Activated T-helper 17 cell treated with anti-CD3 and anti-CD28 coated beads, Interleukin-2, amount 50 U/mL, for 72 hours (primary cell): ENCODE results near the gene DHX15. TPM values are rescaled to one million over a fixed set of nuclear protein-coding genes. Genes with fewer than 3 reads are reported as not detected.
A peak's percentile ranks its signal among the peaks of the same experiment; 100 is the strongest.

Source experiments
- ATAC-seq: fragments of 150-1000 bp; cut with Tn5 transposase; replicated peaks from 2 replicates; pipeline ENCODE4 v1.10.0; 2021; ENCODE audit warnings: mild to moderate bottlenecking, moderate library complexity
- H3K27ac Mint-ChIP-seq: one replicate; pipeline ENCODE4 v1.8.0; 2022; ENCODE audit warnings: mixed read lengths
- H3K27me3 Mint-ChIP-seq: one replicate; pipeline ENCODE4 v1.8.0; 2022; ENCODE audit warnings: mixed read lengths
- H3K36me3 Mint-ChIP-seq: one replicate; pipeline ENCODE4 v1.8.0; 2022; ENCODE audit warnings: low read depth, mild to moderate bottlenecking, mixed read lengths
- H3K4me1 Mint-ChIP-seq: one replicate; pipeline ENCODE4 v1.8.0; 2022; ENCODE audit warnings: mixed read lengths
- H3K4me3 Mint-ChIP-seq: one replicate; pipeline ENCODE4 v1.8.0; 2022; ENCODE audit warnings: mild to moderate bottlenecking, mixed read lengths
- H3K9me3 Mint-ChIP-seq: one replicate; pipeline ENCODE4 v1.8.0; 2022; ENCODE audit warnings: mixed read lengths
- total RNA-seq, 2 donors: library from RNA; stranded (reverse); gene quantifications; one replicate each; pipeline ENCODE4 v1.2.3, GENCODE V29; 2022

DHX15 gene
- total RNA-seq, 2 donors from 2014 or later, result 190 to 226 TPM

DNA sequence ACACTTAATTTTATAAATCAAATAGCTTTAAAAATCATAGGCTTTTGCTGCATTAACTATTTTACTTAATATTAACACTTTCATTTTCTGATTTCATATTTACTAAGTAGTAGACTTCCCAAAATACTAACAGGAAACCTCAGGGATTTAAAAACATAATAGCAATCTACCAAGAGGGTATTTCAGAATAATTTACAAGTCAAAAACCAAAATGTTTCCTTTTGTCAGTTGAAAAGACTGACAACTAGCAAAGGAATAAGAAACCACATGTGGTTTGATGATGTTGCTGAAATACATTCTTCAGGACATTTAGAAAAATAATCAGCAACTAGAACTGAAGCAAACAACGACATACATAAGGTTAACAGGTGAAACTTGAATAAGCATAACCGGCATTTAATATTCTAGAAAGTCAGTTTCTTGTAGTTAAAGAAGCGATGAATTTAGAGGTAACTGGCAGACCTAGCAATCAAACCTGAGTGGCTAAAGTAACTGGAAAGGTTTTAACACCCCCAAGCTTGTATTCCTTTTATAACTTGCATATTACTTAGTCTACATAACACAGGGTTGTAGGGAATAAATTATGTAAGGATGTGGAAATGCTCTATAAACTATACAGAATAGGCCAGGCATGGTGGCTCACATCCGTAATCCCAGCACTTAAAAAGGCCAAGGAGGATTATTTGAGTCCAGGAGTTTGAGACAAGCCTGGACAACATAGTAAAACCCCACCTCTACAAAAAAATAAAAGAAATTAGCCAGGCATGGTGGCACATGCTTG lies 40.0 kb downstream of the DHX15 start:
- ATAC-seq, result no peak
- Mint-ChIP-seq H3K9me3 (no peaks in the 10 kb centered on the region), H3K27ac (no peak overlapping the region), H3K27me3 (no peaks in the 10 kb centered on the region), H3K36me3 (peaks cover 95% of the 10 kb centered on the region), H3K4me1 (peaks cover 6% of the 10 kb centered on the region), H3K4me3 (no peak overlapping the region)

- no peak for ATAC-seq
- no peak overlapping the region for H3K4me3 Mint-ChIP-seq
- no peaks in the 10 kb centered on the region for H3K27me3 Mint-ChIP-seq
- H3K4me1 Mint-ChIP-seq, result peaks cover 5% of the 10 kb centered on the region
- H3K27ac Mint-ChIP-seq, result no peak overlapping the region
- peaks cover 100% of the 10 kb centered on the region for H3K36me3 Mint-ChIP-seq
- no peaks in the 10 kb centered on the region for H3K9me3 Mint-ChIP-seq
Measured at GRCh38 chr4:24537025-24537424, 47.3 kb downstream of the DHX15 start.

DNA sequence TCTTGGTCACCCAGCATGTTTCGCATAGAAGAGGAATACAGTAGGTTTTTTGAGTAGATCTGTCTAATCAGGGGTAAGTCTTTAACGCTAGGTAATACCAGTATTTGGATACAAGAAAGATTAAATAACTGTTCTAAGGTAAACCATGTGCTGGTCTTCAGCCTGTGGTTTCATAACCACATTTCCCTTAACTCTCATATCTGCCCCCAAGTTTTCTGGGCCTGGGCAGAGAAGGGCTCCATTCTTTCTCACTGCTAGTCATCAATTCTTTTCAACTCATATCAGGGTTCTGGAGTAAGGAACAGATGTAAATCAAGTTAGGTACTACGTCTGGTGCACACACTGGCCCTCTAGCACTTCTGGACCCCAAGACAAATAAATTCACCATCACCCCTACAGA lies 49.0 kb downstream of the DHX15 start:
- no peak overlapping the region for H3K27ac Mint-ChIP-seq
- no peak overlapping the region for H3K4me3 Mint-ChIP-seq
- no peaks in the 10 kb centered on the region for H3K27me3 Mint-ChIP-seq
- no peaks in the 10 kb centered on the region for H3K9me3 Mint-ChIP-seq
- H3K4me1 Mint-ChIP-seq, result peaks cover 5% of the 10 kb centered on the region
- peaks cover 100% of the 10 kb centered on the region for H3K36me3 Mint-ChIP-seq
- ATAC-seq, result no peak

DNA sequence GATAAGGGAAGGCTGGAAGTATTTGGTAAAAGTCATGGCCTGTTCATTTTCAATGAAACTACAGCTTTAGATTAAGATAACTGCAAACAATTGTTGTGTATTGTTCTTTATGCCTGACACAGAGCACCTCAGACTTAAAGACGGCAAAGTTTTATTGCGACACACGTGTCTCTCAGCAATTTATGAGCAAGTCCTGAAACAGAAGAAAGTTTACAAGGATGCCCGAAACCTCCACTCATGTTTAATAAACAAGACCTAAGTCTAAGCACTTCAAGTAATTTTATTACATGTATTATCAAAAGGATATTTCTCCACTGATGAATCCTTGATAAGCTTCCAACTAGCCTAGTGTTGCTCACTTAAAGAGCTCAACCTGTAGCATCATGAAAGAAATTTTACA lies 51.0 kb downstream of the DHX15 start:
- peaks cover 100% of the 10 kb centered on the region for H3K36me3 Mint-ChIP-seq
- no peak overlapping the region for H3K27ac Mint-ChIP-seq
- no peaks in the 10 kb centered on the region for H3K27me3 Mint-ChIP-seq
- H3K4me1 Mint-ChIP-seq, result peaks cover 5% of the 10 kb centered on the region
- no peaks in the 10 kb centered on the region for H3K9me3 Mint-ChIP-seq
- H3K4me3 Mint-ChIP-seq, result no peak overlapping the region
- ATAC-seq, result no peak

- Mint-ChIP-seq H3K4me1 (no peaks in the 10 kb centered on the region), H3K27me3 (no peaks in the 10 kb centered on the region), H3K9me3 (no peaks in the 10 kb centered on the region), H3K36me3 (peaks cover 100% of the 10 kb centered on the region), H3K4me3 (no peak overlapping the region), H3K27ac (peak overlapping the region; percentile 48)
- no peak for ATAC-seq
Measured at GRCh38 chr4:24529555-24529954, 54.8 kb downstream of the DHX15 start.

DNA sequence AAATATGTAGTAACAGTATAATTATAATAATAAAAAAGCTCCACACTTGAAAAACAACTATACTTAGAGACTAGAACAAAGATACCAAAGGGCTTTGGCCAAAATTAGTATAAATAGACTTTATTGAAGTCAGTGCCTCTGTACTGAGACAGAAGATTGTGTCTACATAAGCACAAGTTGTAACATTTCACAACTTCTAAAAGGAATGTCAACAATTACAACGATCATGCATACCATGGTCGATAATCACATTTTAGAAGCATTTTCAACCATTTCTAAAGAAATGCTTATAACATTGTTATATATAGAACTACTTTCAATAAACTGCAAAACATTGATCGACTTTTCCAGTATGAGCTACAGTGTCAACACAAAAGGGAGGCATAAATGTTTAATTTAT lies 57.0 kb downstream of the DHX15 start:
- ATAC-seq, result no peak
- peaks cover 100% of the 10 kb centered on the region for H3K36me3 Mint-ChIP-seq
- H3K27ac Mint-ChIP-seq, result no peak overlapping the region
- H3K27me3 Mint-ChIP-seq, result no peaks in the 10 kb centered on the region
- H3K9me3 Mint-ChIP-seq, result no peaks in the 10 kb centered on the region
- no peak overlapping the region for H3K4me3 Mint-ChIP-seq
- H3K4me1 Mint-ChIP-seq, result peaks cover 10% of the 10 kb centered on the region

GRCh38 chr4:24521544-24521943 lies 62.8 kb downstream of the DHX15 start:
- ATAC-seq, result no peak
- no peaks in the 10 kb centered on the region for H3K27me3 Mint-ChIP-seq
- H3K4me3 Mint-ChIP-seq, result no peak overlapping the region

GRCh38 chr4:24519649-24520048 lies 64.7 kb downstream of the DHX15 start:
- Mint-ChIP-seq H3K27me3 (no peaks in the 10 kb centered on the region), H3K36me3 (peaks cover 91% of the 10 kb centered on the region), H3K9me3 (no peaks in the 10 kb centered on the region), H3K27ac (no peak overlapping the region), H3K4me3 (no peak overlapping the region), H3K4me1 (peaks cover 29% of the 10 kb centered on the region)
- no peak for ATAC-seq

More at GRCh38 chr4:24521544-24521943, 62.8 kb downstream of the DHX15 start:
- Mint-ChIP-seq H3K36me3 (peaks cover 97% of the 10 kb centered on the region), H3K27ac (peak overlapping the region; percentile 40), H3K9me3 (no peaks in the 10 kb centered on the region), H3K4me1 (peaks cover 29% of the 10 kb centered on the region)

- Mint-ChIP-seq H3K27ac (no peak overlapping the region), H3K27me3 (no peaks in the 10 kb centered on the region), H3K4me3 (no peak overlapping the region), H3K36me3 (peaks cover 71% of the 10 kb centered on the region), H3K4me1 (peaks cover 22% of the 10 kb centered on the region), H3K9me3 (no peaks in the 10 kb centered on the region)
- ATAC-seq, result no peak
Measured at GRCh38 chr4:24517676-24518075, 66.7 kb downstream of the DHX15 start.

GRCh38 chr4:24516926-24517325 lies 67.4 kb downstream of the DHX15 start:
- Mint-ChIP-seq H3K4me3 (no peak overlapping the region), H3K9me3 (no peaks in the 10 kb centered on the region), H3K27ac (peak overlapping the region; percentile 78), H3K36me3 (peaks cover 64% of the 10 kb centered on the region), H3K4me1 (peaks cover 17% of the 10 kb centered on the region), H3K27me3 (no peaks in the 10 kb centered on the region)
- peak; percentile 70 for ATAC-seq

DNA sequence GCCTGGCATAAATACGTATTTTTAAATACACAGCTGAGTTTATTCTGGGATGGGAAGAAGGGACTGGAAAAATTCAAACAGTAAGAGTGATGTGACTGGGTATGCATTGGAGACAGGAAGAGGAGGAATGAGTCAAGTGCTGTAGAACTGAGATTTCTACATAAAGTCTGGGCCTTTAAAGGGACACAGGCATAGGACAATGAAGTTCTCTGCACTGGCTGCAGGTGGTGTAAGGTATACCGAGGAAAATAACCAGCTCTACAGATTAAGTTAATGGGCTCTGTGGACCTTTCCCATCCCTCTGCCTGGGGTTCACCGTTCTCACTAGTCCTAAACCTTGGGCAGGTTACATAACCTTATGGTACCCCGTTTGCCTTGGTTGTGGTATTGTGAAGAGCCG lies 68.7 kb downstream of the DHX15 start:
- Mint-ChIP-seq H3K27me3 (no peaks in the 10 kb centered on the region), H3K4me3 (no peak overlapping the region), H3K36me3 (peaks cover 52% of the 10 kb centered on the region), H3K4me1 (peaks cover 11% of the 10 kb centered on the region), H3K27ac (no peak overlapping the region), H3K9me3 (no peaks in the 10 kb centered on the region)
- no peak for ATAC-seq

GRCh38 chr4:24514808-24515207 lies 69.5 kb downstream of the DHX15 start:
- no peak overlapping the region for H3K4me3 Mint-ChIP-seq
- H3K27me3 Mint-ChIP-seq, result no peaks in the 10 kb centered on the region
- no peaks in the 10 kb centered on the region for H3K9me3 Mint-ChIP-seq
- peaks cover 43% of the 10 kb centered on the region for H3K36me3 Mint-ChIP-seq
- peaks cover 12% of the 10 kb centered on the region for H3K4me1 Mint-ChIP-seq
- H3K27ac Mint-ChIP-seq, result no peak overlapping the region
- no peak for ATAC-seq

GRCh38 chr4:24513718-24514117 lies 70.6 kb downstream of the DHX15 start:
- peaks cover 12% of the 10 kb centered on the region for H3K4me1 Mint-ChIP-seq
- H3K9me3 Mint-ChIP-seq, result no peaks in the 10 kb centered on the region
- no peak overlapping the region for H3K27ac Mint-ChIP-seq
- ATAC-seq, result no peak
- H3K36me3 Mint-ChIP-seq, result peaks cover 32% of the 10 kb centered on the region
- H3K4me3 Mint-ChIP-seq, result no peak overlapping the region
- H3K27me3 Mint-ChIP-seq, result no peaks in the 10 kb centered on the region

GRCh38 chr4:24511371-24512063 lies 72.8 kb downstream of the DHX15 start:
- Mint-ChIP-seq H3K4me3 (no peak overlapping the region), H3K27me3 (no peaks in the 10 kb centered on the region), H3K9me3 (no peaks in the 10 kb centered on the region), H3K27ac (no peak overlapping the region), H3K4me1 (peaks cover 4% of the 10 kb centered on the region), H3K36me3 (peaks cover 13% of the 10 kb centered on the region)
- ATAC-seq, result no peak

- peak overlapping the region; percentile 52 for H3K27ac Mint-ChIP-seq
- H3K36me3 Mint-ChIP-seq, result no peaks in the 10 kb centered on the region
- no peaks in the 10 kb centered on the region for H3K27me3 Mint-ChIP-seq
- H3K4me1 Mint-ChIP-seq, result peaks cover 4% of the 10 kb centered on the region
- H3K4me3 Mint-ChIP-seq, result no peak overlapping the region
- no peaks in the 10 kb centered on the region for H3K9me3 Mint-ChIP-seq
- no peak for ATAC-seq
Measured at GRCh38 chr4:24510091-24510490, 74.3 kb downstream of the DHX15 start.
